ENCODE results near the gene KCTD2. TPM values are rescaled to one million over a fixed set of nuclear protein-coding genes. Genes with fewer than 3 reads are reported as not detected.

The KCTD2 gene
- total RNA-seq, 1 donor from 2014 or later = 11.6 TPM

GRCh38 chr17:75077496-75078283 lies 30.7 kb downstream of the KCTD2 start:
- DNase-seq = no peak

- no peak for DNase-seq
Measured at GRCh38 chr17:75078284-75079022, 31.4 kb downstream of the KCTD2 start.

GRCh38 chr17:75079023-75079373 lies 32.0 kb downstream of the KCTD2 start:
- DNase-seq = no peak

GRCh38 chr17:75081611-75082540 lies 34.9 kb downstream of the KCTD2 start:
- no peak for DNase-seq

GRCh38 chr17:75082683-75083082 lies 35.7 kb downstream of the KCTD2 start:
- DNase-seq = no peak

GRCh38 chr17:75084039-75084660 lies 37.1 kb downstream of the KCTD2 start:
- no peak for DNase-seq

- DNase-seq = no peak
Measured at GRCh38 chr17:75086496-75087181, 39.6 kb downstream of the KCTD2 start.

GRCh38 chr17:75087182-75087557 lies 40.1 kb downstream of the KCTD2 start:
- no peak for DNase-seq

- DNase-seq = peak; percentile 78
Measured at GRCh38 chr17:75087558-75088453, 40.8 kb downstream of the KCTD2 start, which contains the start of gene SLC16A5. TSS of gene SLC16A5 (plus strand) at chr17:75087954. CDS start at chr17:75093637, 5,683 bp downstream.

- no peak for DNase-seq
Measured at GRCh38 chr17:75088465-75089417, 41.7 kb downstream of the KCTD2 start.

- no peak for DNase-seq
Measured at GRCh38 chr17:75090871-75091854, 44.1 kb downstream of the KCTD2 start.

- DNase-seq = no peak
Measured at GRCh38 chr17:75091855-75092327, 44.9 kb downstream of the KCTD2 start.

GRCh38 chr17:75093548-75094158 lies 46.6 kb downstream of the KCTD2 start:
- DNase-seq = no peak

GRCh38 chr17:75094871-75095399 lies 47.9 kb downstream of the KCTD2 start:
- no peak for DNase-seq

- DNase-seq = no peak
Measured at GRCh38 chr17:75096082-75096625, 49.1 kb downstream of the KCTD2 start.

- no peak for DNase-seq
Measured at GRCh38 chr17:75097865-75098264, 50.8 kb downstream of the KCTD2 start.

- DNase-seq = no peak
Measured at GRCh38 chr17:75098861-75099260, 51.8 kb downstream of the KCTD2 start.

Data from skin of body (tissue), 2 donors.